ENCODE data around the gene PCYT1A.
"Not testable (repeated sequence)": the region's sequence is repeated elsewhere in the genome, so short reads cannot be mapped to it uniquely, and the experiment has no call there.

Gene PCYT1A

GRCh38 chr3:196186651-196187573, 100.6 kb downstream of the PCYT1A start:
- no peak overlapping the region for H3K4me3 ChIP-seq (ENCODE audit: low read length)
- no peak for DNase-seq (ENCODE audit: low read depth)
- TF ChIP-seq CTCF (IDR thresholded peaks at IDR 0.05; ENCODE audit: insufficient read depth, low read depth, low read length, missing control alignments): no peak

GRCh38 chr3:196184881-196185280, 102.6 kb downstream of the PCYT1A start:
- H3K4me3 ChIP-seq (ENCODE audit: low read length): no peak overlapping the region
- DNase-seq (ENCODE audit: low read depth): no peak
- no peak for TF ChIP-seq CTCF (IDR thresholded peaks at IDR 0.05; ENCODE audit: insufficient read depth, low read depth, low read length, missing control alignments)

- not testable (repeated sequence) for DNase-seq (ENCODE audit: low read depth); H3K4me3 ChIP-seq (ENCODE audit: low read length)
These were observed 103.4 kb downstream of the PCYT1A start for GRCh38 chr3:196184169-196184432.

GRCh38 chr3:196181127-196181546, 106.4 kb downstream of the PCYT1A start:
- no peak overlapping the region for H3K4me3 ChIP-seq (ENCODE audit: low read length)
- TF ChIP-seq CTCF (IDR thresholded peaks at IDR 0.05; ENCODE audit: insufficient read depth, low read depth, low read length, missing control alignments): no peak
- no peak for DNase-seq (ENCODE audit: low read depth)

GRCh38 chr3:196180346-196180745, 107.2 kb downstream of the PCYT1A start:
- no peak for TF ChIP-seq CTCF (IDR thresholded peaks at IDR 0.05; ENCODE audit: insufficient read depth, low read depth, low read length, missing control alignments)

More at GRCh38 chr3:196180346-196180745, 107.2 kb downstream of the PCYT1A start:
- DNase-seq (ENCODE audit: low read depth): no peak
- no peak overlapping the region for H3K4me3 ChIP-seq (ENCODE audit: low read length)

Data from epithelial cell of esophagus (primary cell).